HepG2 (cell line): ENCODE measurements around the gene GRHL3. TPM values are rescaled to one million over a fixed set of nuclear protein-coding genes. Genes with fewer than 3 reads are reported as not detected.

ENCODE experiments used
- ATAC-seq: fragments of 200-7000 bp; cut with Tn5 transposase; 3 replicates; pipeline ENCODE4 v1.9.1; 2020; ENCODE audit warnings: mild to moderate bottlenecking, moderate library complexity
- BruUV-seq: library from RNA; stranded (reverse); fragments of 400-500 nt; replicated peaks from 2 replicates; lab custom pipeline; 2021; lab: Mats Ljungman, UMichigan
- CTCF ChIA-PET: fragments of 300-600 bp; formaldehyde crosslinking; extraction: SDS; loops from one replicate; lab custom pipeline; 2021; ENCODE audit warnings: low total read pairs, inconsistent platforms, low intra/inter-chr PET ratio; lab: Yijun Ruan, JAX
- POLR2A ChIA-PET: fragments of 350-600 bp; sonication (Branson Sonifier 250); formaldehyde crosslinking; loops from one replicate; lab custom pipeline; 2020; ENCODE audit warnings: antibody characterized with exemption, inconsistent platforms; lab: Yijun Ruan, JAX
- DNase-seq: peaks from one replicate; pipeline ENCODE4 v3.0.0-alpha.2; 2015; ENCODE audit warnings: low spot score
- FAIRE-seq: peaks from 3 replicates; lab custom pipeline; 2011; peaks lifted over from hg19 to GRCh38; lab: Jason Lieb, UNC
- H2AFZ ChIP-seq: one replicate; pipeline ENCODE4 v1.6.1; 2011; ENCODE audit warnings: low read length, inconsistent platforms
- H3K27ac ChIP-seq: fragments of 300-600 bp; 3 replicates; pipeline ENCODE4 v1.8.0; 2011; ENCODE audit warnings: mixed run types, mild to moderate bottlenecking, mixed read lengths, low read length, inconsistent platforms; ENCODE audit not compliant: insufficient read depth; ENCODE audit errors: extremely low read length
- H3K27me3 ChIP-seq, 2 experiments: fragments of 200-600 bp in 1 of 2; 2 replicates in 1 of 2; 3 replicates in 1 of 2; pipeline versions ENCODE4 v1.6.0 to v1.8.0; 2011; ENCODE audit warnings: low read length in 2 of 2, mild to moderate bottlenecking in 2 of 2, moderate library complexity in 2 of 2, inconsistent platforms in 1 of 2; ENCODE audit not compliant: insufficient read depth in 2 of 2, control insufficient read depth in 1 of 2
- H3K36me3 ChIP-seq, 2 experiments: fragments of 200-600 bp in 1 of 2; replicated peaks in 1 of 2; 2 replicates in 1 of 2; 3 replicates in 1 of 2; pipeline versions ENCODE4 v1.5.1 to v1.8.0; 2011; ENCODE audit warnings: low read length in 2 of 2, inconsistent platforms in 1 of 2; ENCODE audit not compliant: insufficient read depth in 2 of 2, control insufficient read depth in 1 of 2
- H3K4me1 ChIP-seq: 2 replicates; pipeline ENCODE4 v1.5.1; 2012; ENCODE audit warnings: low read length, inconsistent platforms; ENCODE audit not compliant: insufficient read depth
- H3K4me2 ChIP-seq: 2 replicates; pipeline ENCODE4 v1.6.0; 2011; ENCODE audit warnings: low read depth, low read length, inconsistent platforms
- H3K4me3 ChIP-seq, 3 experiments: fragments of 200-600 bp in 1 of 3; sonication (generic), shearing (Covaris generic) in 1 of 3; replicated peaks in 1 of 3; 2 replicates each; pipeline ENCODE4 v1.5.1; 2011 to 2016; ENCODE audit warnings: low read length in 3 of 3, inconsistent platforms in 2 of 3, low read depth in 2 of 3, mild to moderate bottlenecking in 2 of 3, control low read depth in 1 of 3, mixed read lengths in 1 of 3; ENCODE audit not compliant: insufficient read depth in 1 of 3
- H3K79me2 ChIP-seq: one replicate; pipeline ENCODE4 v1.6.1; 2011; ENCODE audit warnings: low read length, inconsistent platforms; ENCODE audit not compliant: insufficient read depth
- H3K9ac ChIP-seq: 2 replicates; pipeline ENCODE4 v1.6.0; 2011; ENCODE audit warnings: mild to moderate bottlenecking, low read depth, low read length, inconsistent platforms; ENCODE audit not compliant: insufficient read depth
- H3K9me3 ChIP-seq: 2 replicates; pipeline ENCODE4 v1.5.1; 2012; ENCODE audit warnings: mild to moderate bottlenecking, low read length
- H4K20me1 ChIP-seq: 2 replicates; pipeline ENCODE4 v1.6.0; 2011; ENCODE audit warnings: inconsistent platforms, mild to moderate bottlenecking, low read length, moderate library complexity; ENCODE audit not compliant: insufficient read depth
- CC2D1A ChIP-seq: sonication (generic); formaldehyde crosslinking; IDR thresholded peaks from 2 replicates; pipeline ENCODE4 v1.8.1; 2023; ENCODE audit warnings: mild to moderate bottlenecking, missing genetic modification reagents
- IKZF5 ChIP-seq: IDR thresholded peaks from 2 replicates; pipeline ENCODE4 v1.6.1; 2018; ENCODE audit warnings: missing genetic modification reagents, mild to moderate bottlenecking, missing compliant biosample characterization
- SOX13 ChIP-seq, 3 experiments: fragments of 450-650 bp in 1 of 3; sonication (generic) in 1 of 3; formaldehyde crosslinking in 1 of 3; IDR thresholded peaks in 2 of 3; conservative IDR thresholded peaks in 1 of 3; 2 replicates each; pipeline versions ENCODE4 v1.5.0 to v1.6.1; 2016 to 2020; ENCODE audit warnings: antibody characterized with exemption in 1 of 3, mild to moderate bottlenecking in 1 of 3, missing compliant biosample characterization in 1 of 3, missing genetic modification reagents in 1 of 3, moderate library complexity in 1 of 3
- STAG1 ChIP-seq: sonication (generic); formaldehyde crosslinking; IDR thresholded peaks from 2 replicates; pipeline ENCODE4 v1.4.0; 2020; ENCODE audit warnings: missing genetic modification reagents
- ZFX ChIP-seq: sonication (generic); formaldehyde crosslinking; IDR thresholded peaks from 2 replicates; pipeline ENCODE4 v1.4.0; 2020; ENCODE audit warnings: mild to moderate bottlenecking, low read depth, missing genetic modification reagents, moderate library complexity
- ZNF33A ChIP-seq: sonication (generic); formaldehyde crosslinking; IDR thresholded peaks from 2 replicates; pipeline ENCODE4 v1.5.1; 2020; ENCODE audit warnings: missing genetic modification reagents, mild to moderate bottlenecking, moderate library complexity, borderline replicate concordance
- whole genome bisulfite sequencing: methylation state at CpG from one replicate; pipeline ENCODE4 v1.1.6; 2017; ENCODE audit warnings: low lambda C conversion rate; 5-methylcytosine and 5-hydroxymethylcytosine counted together
- in situ Hi-C: cut with HindIII; loops from 2 replicates; pipeline ENCODE4 v1.10.0; 2017; ENCODE audit warnings: low pct_unique_long_range_greater_than_20kb; ENCODE audit not compliant: extremely low pct_ligation_motif_present
- intact Hi-C: fragments of 100-400 bp; cut with micrococcal nuclease; formaldehyde crosslinking; loops from one replicate; pipeline ENCODE4 v1.10.0; 2022; ENCODE audit not compliant: unreplicated experiment
- polyA plus RNA-seq, 8 experiments: library from polyadenylated mRNA; depleted of rRNA in 3 of 8; stranded (reverse) in 7 of 8; unstranded in 1 of 8; fragments of >200 nt; fragmentation: Illumina TruSeq in 4 of 8; extraction: Trizol in 4 of 8; gene quantifications; 2 replicates each; pipeline versions ENCODE4 v1.2.1 to v1.2.3, GENCODE V29; 2011 to 2016; ENCODE audit warnings: low read depth in 4 of 8, missing spikeins in 1 of 8, mixed read lengths in 1 of 8; ENCODE audit not compliant: insufficient read depth in 1 of 8
- total RNA-seq, 5 experiments: library from RNA; depleted of rRNA; stranded (reverse); fragments of >200 nt; fragmentation: Illumina TruSeq; extraction: Trizol; gene quantifications; 2 replicates each; pipeline ENCODE4 v1.2.3, GENCODE V29; 2016; ENCODE audit warnings: low read depth in 1 of 5

GRHL3 gene
- total and polyA plus RNA-seq, 2 of the 13 experiments (the other 11 are each of a cell fraction or from before 2014, with no cell fraction given) = not detected

GRCh38 chr1:24388331-24388885, 69.3 kb downstream of the GRHL3 start:
- in situ Hi-C loops = no loop called here
- Histone ChIP-seq H3K9me3 (no peaks in the 10 kb centered on the region), H4K20me1 (no peaks in the 10 kb centered on the region), H2AFZ (no peak overlapping the region), H3K4me2 (no peak overlapping the region), H3K4me1 (peaks cover 23% of the 10 kb centered on the region), H3K79me2 (no peaks in the 10 kb centered on the region), H3K27ac (no peak overlapping the region), H3K27me3 (no peaks in the 10 kb centered on the region), H3K9ac (no peak overlapping the region), H3K4me3 (no peak overlapping the region), H3K36me3 (no peaks in the 10 kb centered on the region; a peak in 1 of 5 replicates)
- no peak for TF ChIP-seq ZFX (CRISPR knock-in tag)
- no peak for TF ChIP-seq CC2D1A (CRISPR knock-in tag)
- no peak for TF ChIP-seq STAG1 (CRISPR knock-in tag)
- TF ChIP-seq SOX13 (IDR thresholded peaks at IDR 0.05) = no peak
- TF ChIP-seq SOX13 (CRISPR knock-in tag; conservative IDR thresholded peaks at IDR 0.05 in 1 of 2, IDR thresholded peaks at IDR 0.05 in 1 of 2) = no peak
- TF ChIP-seq IKZF5 (CRISPR knock-in tag) = no peak
- TF ChIP-seq ZNF33A (CRISPR knock-in tag) = no peak
- intact Hi-C loops = loop anchor here (10.0 kb wide), 1 partner anchor 1024 kb away; the partner anchor contains the start of gene ZNF436
- ChIA-PET POLR2A (no interaction called here), CTCF (interaction anchor here (5.2 kb wide), 1 partner anchor 189 kb away, joined by 151 read pairs; no protein-coding TSS in a partner anchor)
- no TSS peak for BruUV-seq
- FAIRE-seq (no peak), DNase-seq (no peak), ATAC-seq (no peak)
- 93% methylated on average over 8 of the region's 8 CpGs for WGBS
